GM18870 (cell line): ENCODE results near the gene CALD1.

Source experiments
- ATAC-seq: cut with Tn5 transposase; IDR thresholded peaks from one replicate; pipeline ENCODE4 v1.9.1; 2021; ENCODE audit warnings: moderate library complexity; ENCODE audit not compliant: unreplicated experiment

Gene CALD1

GRCh38 chr7:134784251-134785049, 5.0 kb downstream of the CALD1 start:
- no peak for ATAC-seq

DNA sequence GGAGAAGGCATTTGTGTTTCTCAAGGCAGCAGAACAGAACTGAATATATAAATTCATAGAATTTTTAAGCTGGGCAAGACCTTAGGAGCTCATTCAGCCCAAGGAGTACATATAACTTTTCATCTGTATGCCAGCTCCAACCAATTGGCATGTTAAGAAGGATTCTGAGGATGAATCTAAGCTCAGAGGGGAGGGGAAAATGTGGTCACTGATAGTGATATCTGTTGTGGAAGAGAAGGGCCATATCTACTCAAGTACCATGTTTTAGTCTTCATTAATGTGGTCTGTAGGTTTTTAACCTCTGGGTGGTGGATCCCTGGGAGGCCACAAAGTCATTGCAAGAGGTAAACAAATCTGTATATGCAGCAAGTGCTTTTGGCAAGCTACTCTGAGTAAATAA, 6.4 kb downstream of the CALD1 start:
- no peak for ATAC-seq

- no peak for ATAC-seq
Measured at GRCh38 chr7:134787064-134787463, 7.6 kb downstream of the CALD1 start.

GRCh38 chr7:134787720-134788119, 8.3 kb downstream of the CALD1 start:
- no peak for ATAC-seq

GRCh38 chr7:134788191-134788590, 8.8 kb downstream of the CALD1 start:
- ATAC-seq, result no peak

- ATAC-seq, result no peak
Measured at GRCh38 chr7:134789967-134790685, 10.7 kb downstream of the CALD1 start.

GRCh38 chr7:134792968-134793367, 13.5 kb downstream of the CALD1 start:
- ATAC-seq, result no peak

DNA sequence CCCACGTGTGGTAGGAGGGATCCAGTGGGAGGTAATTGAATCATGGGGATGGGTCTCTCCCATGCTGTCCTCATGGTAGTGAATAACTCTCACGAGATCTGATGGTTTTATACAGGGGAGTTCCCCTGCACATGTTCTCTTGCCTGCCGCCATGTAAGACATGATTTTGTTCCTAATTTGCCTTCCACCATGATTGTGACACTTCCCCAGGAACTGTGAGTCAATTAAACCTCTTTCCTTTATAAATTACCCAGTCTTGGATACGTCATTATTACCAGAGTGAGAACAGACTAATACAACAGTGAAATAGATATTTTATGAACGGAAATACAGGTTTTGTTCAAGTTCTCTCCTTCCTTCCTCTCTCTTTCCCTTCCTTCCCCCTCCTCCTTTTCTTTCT, 15.8 kb downstream of the CALD1 start:
- no peak for ATAC-seq

GRCh38 chr7:134798155-134798554, 18.7 kb downstream of the CALD1 start:
- ATAC-seq, result no peak

DNA sequence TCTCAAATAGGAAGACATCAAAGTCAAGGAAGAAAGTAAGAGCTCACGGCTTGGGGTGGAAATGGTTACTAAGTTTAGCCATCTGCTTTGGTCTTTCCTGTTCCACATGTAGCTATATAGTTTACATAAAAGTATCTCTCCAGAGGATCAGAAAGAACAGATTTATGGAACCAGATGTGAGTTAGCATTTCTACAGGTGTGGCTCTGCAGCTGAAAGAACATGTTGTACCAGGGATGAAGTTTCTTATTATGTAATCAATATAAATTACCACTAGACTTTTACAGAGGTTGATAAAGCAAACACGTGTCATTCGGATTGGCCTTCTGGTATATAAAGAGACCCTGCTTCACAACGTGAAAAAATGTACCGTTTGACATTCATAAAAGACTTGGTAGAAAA, 19.9 kb downstream of the CALD1 start:
- ATAC-seq, result no peak

DNA sequence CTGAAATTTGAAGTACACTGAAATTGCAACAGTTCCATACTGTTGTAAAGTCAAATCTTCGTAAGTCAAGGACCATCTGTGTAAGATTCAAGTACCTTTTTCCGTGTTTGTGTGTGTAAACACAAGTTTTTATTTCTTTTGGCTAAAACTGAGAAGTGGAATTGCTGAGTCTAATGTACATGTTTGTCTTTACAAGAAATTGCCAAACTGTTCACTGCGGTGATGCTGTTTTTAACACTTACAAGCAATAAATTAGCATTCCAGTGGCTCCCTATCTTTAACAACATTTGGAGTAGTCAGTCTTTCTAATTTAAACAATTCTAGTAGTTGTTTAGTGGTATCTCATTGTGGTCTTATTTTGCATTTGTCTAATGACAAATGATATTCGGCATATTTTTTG, 23.3 kb downstream of the CALD1 start:
- no peak for ATAC-seq

- no peak for ATAC-seq
Measured at GRCh38 chr7:134804351-134804750, 24.9 kb downstream of the CALD1 start.

DNA sequence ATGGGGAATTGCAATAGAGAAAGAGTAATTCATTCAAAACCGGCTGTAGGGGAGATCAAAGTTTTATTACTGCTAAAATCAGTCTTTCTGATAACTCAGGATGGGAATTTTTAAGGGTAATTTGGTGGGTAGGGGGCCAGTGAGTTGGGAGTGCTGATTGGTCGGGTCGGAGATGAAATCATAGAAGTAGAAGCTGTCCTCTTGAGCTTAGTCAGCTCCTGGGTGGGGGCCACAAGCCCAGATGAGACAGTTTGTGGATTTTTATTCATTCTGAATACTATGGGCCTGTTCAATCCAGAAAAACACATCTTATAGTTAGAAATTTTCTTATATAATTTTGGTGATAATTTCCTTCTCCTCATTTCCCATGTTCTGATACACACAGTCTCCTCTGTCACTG, 25.4 kb downstream of the CALD1 start:
- ATAC-seq, result no peak

- ATAC-seq, result no peak
Measured at GRCh38 chr7:134806197-134806596, 26.8 kb downstream of the CALD1 start.

DNA sequence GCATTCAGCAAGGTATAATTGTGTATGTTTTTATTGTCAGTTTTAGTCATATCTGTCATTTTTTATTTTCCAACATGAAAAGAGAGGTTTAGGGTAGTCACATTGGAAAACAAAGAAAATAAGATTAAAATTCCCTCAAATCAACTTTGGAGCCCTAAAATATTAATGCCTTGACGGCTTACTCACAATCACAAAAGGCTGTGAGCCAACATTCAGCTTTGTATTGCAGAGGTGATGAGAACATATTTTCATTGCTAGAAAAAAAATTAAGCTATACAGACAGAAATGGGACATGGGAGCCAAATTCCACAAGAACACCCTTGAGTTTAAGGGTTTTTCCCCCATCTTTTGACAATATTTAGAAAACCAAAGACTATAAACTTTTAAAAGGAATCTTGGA, 30.2 kb downstream of the CALD1 start:
- ATAC-seq, result no peak

GRCh38 chr7:134811765-134812164, 32.3 kb downstream of the CALD1 start:
- ATAC-seq, result no peak

DNA sequence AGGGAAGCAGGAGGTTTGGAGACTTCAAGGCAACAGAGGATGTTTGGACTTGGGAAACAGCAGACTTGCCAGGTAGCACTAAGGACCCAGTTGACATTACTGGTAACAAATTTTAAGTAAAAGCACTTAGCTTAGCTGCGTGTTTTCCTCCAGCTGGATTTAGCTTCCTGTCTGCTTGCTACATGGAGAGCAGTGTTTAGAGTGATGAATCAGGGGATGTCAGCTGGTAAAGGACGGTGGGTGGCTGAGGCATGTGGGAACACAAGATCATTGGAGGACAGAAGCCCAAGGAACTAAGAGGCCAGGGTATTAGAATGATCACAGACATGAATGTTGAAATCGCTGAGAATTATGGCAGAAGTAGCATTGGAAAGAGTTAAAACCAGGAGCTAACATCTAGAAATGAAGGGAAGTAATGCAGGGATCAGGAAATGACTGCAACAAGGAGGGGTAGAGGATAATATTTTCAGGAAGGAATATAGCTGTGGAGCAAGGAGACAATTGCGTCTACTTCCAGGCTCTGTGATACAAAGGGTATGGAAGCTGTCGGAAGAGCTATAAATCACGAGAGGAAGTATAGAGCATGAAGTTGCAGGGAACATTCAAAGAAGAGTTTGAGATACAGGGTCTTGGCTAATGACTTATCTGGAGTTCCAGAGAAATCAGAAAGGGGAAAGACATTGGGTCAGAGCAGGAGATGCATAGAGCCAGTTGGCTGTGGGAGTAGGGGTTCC, 34.4 kb downstream of the CALD1 start:
- no peak for ATAC-seq

DNA sequence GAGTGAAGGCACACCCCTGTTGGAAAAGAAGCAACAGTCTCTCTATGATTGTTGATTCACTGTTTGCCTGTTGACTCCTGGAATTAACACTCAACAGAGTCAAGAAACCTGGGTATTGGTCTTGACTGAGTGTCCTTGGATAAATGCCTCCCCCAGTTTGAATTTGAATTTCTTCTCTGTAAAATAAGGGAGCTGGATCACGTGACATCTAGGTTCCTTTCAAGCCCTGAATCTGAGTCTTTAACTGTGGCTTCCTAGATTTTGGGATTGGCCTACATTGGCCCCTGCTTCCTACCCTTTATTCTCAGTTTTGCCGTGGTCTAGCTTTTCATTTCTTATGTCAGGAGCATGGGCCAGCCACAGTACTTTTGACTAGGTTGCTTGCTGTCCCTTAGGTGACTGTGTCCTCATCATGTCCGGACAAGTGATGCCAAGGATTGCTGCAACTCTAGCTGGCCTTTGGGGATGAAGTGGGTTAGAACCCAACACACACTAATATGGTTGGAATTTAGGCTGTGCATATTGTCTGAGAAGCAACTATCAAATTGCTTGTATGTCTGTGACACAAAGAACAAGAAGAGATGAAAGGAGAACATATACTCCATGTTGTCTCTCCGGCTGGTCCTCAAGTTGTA, 35.4 kb downstream of the CALD1 start:
- no peak for ATAC-seq

- ATAC-seq, result no peak
Measured at GRCh38 chr7:134818613-134819345, 39.3 kb downstream of the CALD1 start.

GRCh38 chr7:134819401-134819800, 40.0 kb downstream of the CALD1 start:
- no peak for ATAC-seq

DNA sequence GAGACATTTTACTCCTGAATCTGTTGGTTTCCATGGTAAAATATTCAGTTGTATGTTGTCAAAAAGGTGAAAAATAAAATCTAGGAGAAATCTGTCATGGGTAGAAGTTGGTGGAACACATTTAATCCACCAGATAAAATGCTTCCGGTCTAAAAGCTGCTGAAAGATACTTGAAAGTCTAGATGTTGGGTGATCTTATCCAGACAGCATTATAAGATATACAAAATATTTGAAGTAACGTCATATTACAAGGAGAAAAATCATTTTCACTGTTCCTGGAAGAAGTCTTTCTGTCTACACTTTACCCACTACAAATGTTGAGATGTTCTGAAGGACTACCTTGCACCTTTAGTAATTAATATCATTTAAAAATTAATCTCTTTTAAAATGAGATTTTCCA, 40.9 kb downstream of the CALD1 start:
- ATAC-seq, result no peak
